ENCODE data around the gene RFNG.

RFNG gene

DNA sequence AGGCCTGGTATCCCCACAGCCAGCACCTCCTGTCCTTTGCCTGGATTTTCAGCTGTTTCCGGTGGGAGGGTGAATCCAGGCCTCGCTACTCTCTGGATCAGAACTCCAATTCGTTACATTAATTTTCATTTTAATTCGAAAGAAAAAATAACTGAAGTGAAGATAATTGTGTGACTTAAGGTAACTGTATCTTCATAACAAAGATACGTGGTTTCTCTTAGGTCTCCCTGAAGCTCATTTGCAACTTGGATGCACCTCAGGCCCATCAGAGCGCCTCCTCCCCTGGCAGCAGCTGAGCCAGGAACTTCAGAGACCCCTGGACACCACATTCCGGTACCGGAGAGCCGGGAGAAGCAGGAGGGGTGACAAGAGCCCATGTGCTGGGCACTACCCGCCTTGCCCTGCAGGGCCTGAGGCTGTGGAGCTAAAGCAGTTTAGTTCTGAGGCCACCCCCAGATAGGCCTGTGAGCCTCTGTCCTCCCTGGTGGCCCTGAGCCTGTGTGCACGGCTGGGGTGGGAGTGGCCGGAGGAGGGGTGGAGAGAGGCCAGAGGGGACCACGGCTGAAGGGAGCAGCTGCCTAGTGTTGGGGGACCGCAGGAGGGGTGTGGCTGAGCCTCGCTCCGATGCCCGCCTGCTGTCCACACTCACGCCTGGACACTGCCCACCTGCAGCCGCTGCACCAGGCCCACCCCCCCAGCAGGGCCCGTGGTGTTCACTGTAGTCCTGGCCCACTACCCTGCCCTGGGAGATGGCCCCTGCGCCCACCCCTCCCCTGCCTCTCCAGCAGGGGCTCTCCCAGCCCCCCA, 25.4 kb upstream of the RFNG start:
- no peak for DNase-seq

- DNase-seq, result no peak
Measured at GRCh38 chr17:82076018-82076784, 24.6 kb upstream of the RFNG start.

- no peak for DNase-seq
Measured at GRCh38 chr17:82073446-82073845, 21.8 kb upstream of the RFNG start.

DNA sequence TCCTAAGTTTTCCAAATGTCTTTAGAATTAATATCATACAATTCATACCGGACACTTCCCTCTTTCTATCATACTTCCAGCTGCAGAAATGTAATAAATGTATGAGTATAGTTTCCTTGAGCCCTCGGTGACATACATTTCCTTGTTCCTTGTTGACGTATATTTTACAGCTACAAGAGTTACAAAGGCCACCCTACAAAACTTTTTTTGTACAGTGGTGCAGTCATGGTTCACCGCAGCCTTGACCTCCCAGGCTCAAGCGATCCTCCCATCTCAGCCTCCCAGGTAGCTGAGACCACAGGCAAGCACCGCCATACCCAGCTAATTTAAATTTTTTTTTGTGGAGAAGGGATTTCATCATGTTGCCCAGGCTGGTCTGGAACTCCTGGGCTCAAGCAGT, 21.2 kb upstream of the RFNG start:
- DNase-seq, result no peak

DNA sequence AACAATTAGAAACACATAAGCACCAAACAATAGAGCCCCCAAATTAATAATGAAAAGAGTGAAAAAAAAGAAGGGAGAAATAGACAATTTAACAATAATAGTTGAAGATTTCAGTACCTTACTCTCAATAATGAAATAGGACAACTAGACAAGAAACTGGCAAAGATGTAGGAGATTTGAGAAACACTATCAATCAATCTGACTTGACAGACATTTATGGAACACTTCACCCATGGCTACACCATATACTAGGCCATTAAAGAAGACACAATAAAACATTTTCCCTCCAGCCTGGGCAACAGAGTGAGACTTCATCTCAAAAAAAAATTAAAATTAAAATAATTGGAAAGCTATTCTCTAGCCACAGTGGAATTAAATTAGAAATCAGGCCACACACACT, 19.0 kb upstream of the RFNG start:
- no peak for DNase-seq

GRCh38 chr17:82065638-82066303, 14.2 kb upstream of the RFNG start, which contains the start of gene DUS1L:
DUS1L (minus strand) TSS chr17:82065804; CDS start chr17:82065059, 745 bp downstream.
- peak; percentile 65 to 80 for DNase-seq

- no peak for DNase-seq
Measured at GRCh38 chr17:82065193-82065637, 13.6 kb upstream of the RFNG start.

GRCh38 chr17:82064433-82065192, 13.0 kb upstream of the RFNG start:
- no peak for DNase-seq

- no peak for DNase-seq
Measured at GRCh38 chr17:82063424-82064415, 12.1 kb upstream of the RFNG start.

GRCh38 chr17:82062984-82063368, 11.4 kb upstream of the RFNG start:
- DNase-seq, result no peak

DNA sequence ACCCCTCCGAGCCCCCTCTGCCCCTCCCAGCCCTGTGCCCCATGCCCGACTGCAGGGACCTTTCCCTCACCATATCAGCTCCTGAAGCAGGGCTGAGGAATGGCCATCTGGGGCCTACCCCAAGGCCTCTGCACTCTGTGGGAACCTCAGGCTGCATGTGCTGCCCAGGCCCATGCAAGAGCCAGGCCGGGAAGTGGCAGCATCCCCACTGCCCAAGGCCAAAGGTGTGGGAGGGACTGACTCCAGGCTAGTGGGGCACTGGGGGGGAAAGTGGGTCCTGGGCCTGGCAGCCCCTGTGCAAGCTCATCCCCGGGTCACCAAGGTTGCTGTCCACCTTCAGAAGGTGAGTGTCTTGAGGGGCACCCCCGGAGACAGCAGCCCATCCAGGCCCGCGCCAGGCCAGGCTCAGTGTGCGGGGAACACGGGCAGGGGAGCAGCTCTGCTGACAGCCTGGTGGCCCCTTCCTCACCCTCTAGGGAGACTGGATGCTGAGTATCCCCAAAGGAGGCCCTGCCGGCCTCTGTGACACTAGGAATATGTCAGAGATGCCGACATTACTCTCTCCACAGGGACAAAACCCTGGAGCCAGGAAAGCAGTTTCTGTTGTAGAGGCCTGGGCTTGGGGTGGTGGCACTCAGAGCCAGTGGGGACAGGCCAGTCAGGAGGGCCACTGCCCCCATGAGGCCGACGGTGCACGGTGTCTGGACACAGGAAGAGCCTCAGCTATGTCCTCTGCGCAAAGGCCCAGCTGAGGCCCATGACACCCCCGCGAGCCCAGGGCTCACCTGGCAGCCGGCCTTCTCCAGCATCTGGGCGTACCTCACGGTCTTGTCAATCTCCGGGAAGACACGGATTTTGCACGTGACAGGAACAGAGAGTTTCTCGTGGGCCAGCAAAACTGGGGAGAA, 10.7 kb upstream of the RFNG start:
- DNase-seq, result no peak

DNA sequence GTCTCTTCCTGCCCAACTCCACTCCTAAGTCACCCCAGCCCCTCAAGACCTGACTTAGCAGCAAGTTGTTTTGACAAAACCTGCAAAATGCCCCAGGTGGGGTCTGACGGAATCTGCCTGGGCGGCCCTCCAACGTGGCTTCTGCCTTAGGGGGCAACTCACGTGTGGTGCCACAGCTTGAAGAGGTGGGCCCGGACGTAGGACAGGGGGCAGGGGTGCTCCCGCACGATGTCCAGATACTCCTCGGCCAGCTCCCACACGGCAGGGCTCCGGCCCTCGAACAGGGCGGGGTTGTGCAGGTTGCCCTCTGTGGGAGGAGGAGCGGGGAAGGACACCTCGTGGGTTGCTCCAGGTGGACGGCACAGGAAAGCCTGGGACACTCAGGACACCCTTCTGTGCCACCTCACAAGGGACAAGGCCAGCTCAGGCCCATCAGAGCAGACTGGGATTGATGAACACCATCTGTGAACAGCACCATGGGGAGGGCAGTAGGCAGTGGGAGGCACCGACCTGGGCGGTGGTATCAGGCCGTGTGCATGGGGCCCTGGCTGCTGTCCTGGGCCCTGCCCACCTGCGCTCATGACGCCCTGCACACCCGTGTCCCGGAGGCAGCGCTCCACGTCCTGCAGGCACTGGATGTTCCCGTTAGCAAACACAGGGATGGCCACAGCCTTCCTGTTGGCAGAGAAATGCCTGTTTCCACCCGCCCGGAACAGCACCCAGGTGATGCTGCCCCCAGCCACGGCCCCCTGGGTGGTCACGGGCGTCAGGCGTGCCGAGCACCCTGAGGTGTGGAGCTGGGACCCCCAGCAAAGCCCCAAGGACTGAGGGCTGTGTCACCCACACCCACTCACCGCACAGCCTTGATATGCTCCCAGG, 9.7 kb upstream of the RFNG start:
- no peak for DNase-seq

DNA sequence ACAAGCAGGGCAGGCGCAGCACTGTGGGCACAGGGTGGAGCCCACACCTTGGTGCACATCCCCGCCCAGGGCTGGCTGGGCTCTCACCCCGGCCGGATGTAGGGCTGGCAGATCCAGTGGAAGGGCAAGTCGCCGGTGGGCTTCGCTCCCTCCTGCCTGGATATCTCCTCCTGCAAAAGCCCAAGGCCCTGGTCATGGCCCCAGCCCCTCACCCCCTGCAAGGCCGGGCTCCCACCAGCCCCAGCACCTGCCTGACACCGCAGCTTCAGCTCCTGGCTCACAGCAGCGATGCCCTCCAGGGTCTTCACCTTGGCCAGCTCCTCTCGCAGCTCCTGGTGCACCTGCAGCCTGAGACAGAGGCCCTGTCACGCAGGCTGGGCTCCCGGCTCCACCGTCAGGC, 9.0 kb upstream of the RFNG start:
- no peak for DNase-seq

DNA sequence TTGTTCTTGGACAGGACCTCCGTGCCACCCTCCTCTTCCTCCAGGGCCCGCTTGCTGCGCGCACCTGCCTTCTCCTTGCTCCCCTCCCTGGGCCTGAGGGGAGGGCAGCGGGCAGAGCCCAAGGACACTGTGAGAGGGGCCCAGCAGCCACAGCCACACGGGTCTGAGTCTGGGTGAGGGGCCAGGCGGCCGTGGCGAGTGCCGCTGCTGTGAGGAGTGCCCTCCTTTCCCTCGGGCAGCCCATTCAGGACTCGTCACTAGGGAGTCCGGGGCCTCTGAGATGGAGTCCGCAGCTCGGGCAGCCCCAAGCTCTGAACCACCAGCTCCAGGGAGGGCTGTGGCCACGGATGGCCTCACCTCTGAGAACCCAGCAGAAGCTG, 8.4 kb upstream of the RFNG start:
- DNase-seq, result no peak

- no peak for DNase-seq
Measured at GRCh38 chr17:82059272-82060000, 7.8 kb upstream of the RFNG start.

GRCh38 chr17:82058855-82059249, 7.2 kb upstream of the RFNG start:
- DNase-seq, result no peak

DNA sequence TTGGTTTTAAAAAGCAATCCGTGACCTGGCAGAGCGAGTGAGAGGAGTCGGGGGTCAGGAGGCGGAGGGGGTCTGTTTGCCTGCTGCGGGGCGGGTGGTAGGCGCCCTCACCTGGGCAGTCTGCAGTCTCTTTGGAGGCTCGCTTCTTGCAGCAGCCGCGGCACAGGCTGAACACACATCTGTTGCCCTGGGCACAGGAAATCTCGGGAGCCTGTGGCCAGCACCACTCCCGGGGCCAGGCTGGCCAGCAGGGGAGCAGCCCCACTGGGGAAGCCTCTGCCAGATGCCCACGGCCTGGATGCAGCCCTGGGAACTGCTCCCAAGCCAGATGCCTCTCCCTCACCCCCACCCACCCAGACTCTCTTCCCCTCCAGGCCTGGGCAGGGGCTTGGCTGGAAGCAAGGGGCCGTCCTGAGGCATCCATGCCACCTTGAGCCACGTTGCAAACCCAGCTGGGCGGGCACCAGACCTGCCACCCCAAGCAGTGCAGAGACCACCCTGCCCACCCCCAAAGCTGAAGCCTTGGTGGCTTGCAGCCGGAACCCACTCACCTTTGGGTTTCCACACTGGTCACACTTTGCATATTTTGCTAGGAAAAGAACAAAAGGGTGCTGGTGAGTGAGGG, 6.7 kb upstream of the RFNG start:
- no peak for DNase-seq
